A549 treated with AZD2906 at 1 μM for 4 hours (cell line): ENCODE data around the gene STK25. TPM values are rescaled to one million over a fixed set of nuclear protein-coding genes. Genes with fewer than 3 reads are reported as not detected.

ENCODE experiments used
- total RNA-seq: library from RNA; stranded (reverse); fragments of 200-300 nt; extraction: Qiagen RNA extraction; gene quantifications from 5 replicates; pipeline ENCODE4 v1.2.3, GENCODE V29; 2022

STK25 gene
- 101 to 117 TPM (median 112 TPM) in 5 replicates for total RNA-seq

GRCh38 chr2:241508240-241509154 is at the start of gene STK25:
Gene STK25, minus strand, starts transcription at chr2:241508584. Its CDS starts 549 bp downstream, at chr2:241508035.

Other genes starting within 250 kb of the STK25 start
- 247 to 274 TPM (median 250 TPM) in 5 replicates for gene HDLBP, start 192.9 kb downstream of the STK25 start, total RNA-seq
- 224 to 307 TPM (median 248 TPM) in 5 replicates for gene SEPTIN2, start 192.7 kb downstream of the STK25 start, total RNA-seq
- 23.6 to 28.9 TPM (median 26.2 TPM) in 5 replicates for gene FARP2, start 152.3 kb downstream of the STK25 start, total RNA-seq
- gene BOK, start 50.2 kb upstream of the STK25 start, total RNA-seq: 28.3 to 40.7 TPM (median 38.1 TPM) in 5 replicates
- 60.4 to 82.6 TPM (median 76.5 TPM) in 5 replicates for gene THAP4, start 128.6 kb upstream of the STK25 start, total RNA-seq
- gene ATG4B, start 129.1 kb upstream of the STK25 start, total RNA-seq: 47.1 to 71.6 TPM (median 48.4 TPM) in 5 replicates
- gene DTYMK, start 178.2 kb upstream of the STK25 start, total RNA-seq: 120 to 156 TPM (median 134 TPM) in 5 replicates
- 18.8 to 25.8 TPM (median 21.4 TPM) in 5 replicates for gene ING5, start 193.5 kb upstream of the STK25 start, total RNA-seq
- 6.0 to 10.3 TPM (median 9.1 TPM) in 5 replicates for gene D2HGDH, start 226.0 kb upstream of the STK25 start, total RNA-seq